Gastrocnemius medialis (tissue), 4 donors: ENCODE measurements around the gene ZNF506. TPM values are rescaled to one million over a fixed set of nuclear protein-coding genes. Genes with fewer than 3 reads are reported as not detected.
"Not testable (repeated sequence)": the region's sequence is repeated elsewhere in the genome, so short reads cannot be mapped to it uniquely, and the experiment has no call there.

Source experiments
- ATAC-seq, 2 donors: fragments of 150-250 bp; one replicate each; pipeline ENCODE4 v1.9.1; 2016
- DNase-seq, 2 donors: peaks; one replicate each; pipeline ENCODE4 v3.0.0-alpha.2; 2019
- H3K27ac ChIP-seq, 4 donors: fragments of 200-600 bp; sonication (generic); 1 replicate in 1 of 4; 2 replicates in 3 of 4; pipeline ENCODE4 v1.5.1; 2016 to 2018; ENCODE audit warnings: mild to moderate bottlenecking in 2 of 4, moderate library complexity in 1 of 4
- H3K27me3 ChIP-seq, 3 donors: fragments of 200-600 bp; sonication (generic) in 2 of 3; 1 replicate in 1 of 3; 2 replicates in 2 of 3; pipeline versions ENCODE4 v1.5.1 to v1.6.0; 2016 to 2019; ENCODE audit warnings: mild to moderate bottlenecking in 1 of 3, moderate library complexity in 1 of 3
- H3K36me3 ChIP-seq, 2 donors: fragments of 200-600 bp; sonication (generic) in 1 of 2; one replicate each; pipeline ENCODE4 v1.5.1; 2017 to 2018
- H3K4me1 ChIP-seq, 2 donors: fragments of 200-600 bp; sonication (generic) in 1 of 2; one replicate each; pipeline ENCODE4 v1.5.1; 2016 to 2017; ENCODE audit warnings: mild to moderate bottlenecking in 2 of 2
- H3K4me3 ChIP-seq, 4 donors: fragments of 200-600 bp; sonication (generic) in 3 of 4; 1 replicate in 1 of 4; 2 replicates in 3 of 4; pipeline ENCODE4 v1.5.1; 2016 to 2019; ENCODE audit warnings: mild to moderate bottlenecking in 2 of 4
- H3K9me3 ChIP-seq, 3 donors: fragments of 200-600 bp; sonication (generic) in 2 of 3; 1 replicate in 1 of 3; 2 replicates in 2 of 3; pipeline ENCODE4 v1.5.1; 2016 to 2019
- POLR2A ChIP-seq, 2 donors: fragments of 450-650 bp; IDR thresholded peaks; one replicate each; pipeline ENCODE4 v1.6.1; 2017; ENCODE audit warnings: antibody characterized with exemption in 2 of 2, mild to moderate bottlenecking in 2 of 2, moderate library complexity in 2 of 2
- in situ Hi-C, 4 donors: fragments of 200-750 bp; cut with MboI; loops; one replicate each; pipeline versions ENCODE4 v1.15.0 to v1.8.0; 2017; ENCODE audit warnings: low sequenced_read_pairs in 4 of 4
- intact Hi-C: fragments of 100-400 bp; cut with DNase I; formaldehyde crosslinking; loops from one replicate; pipeline ENCODE4 v1.15.1; 2023; ENCODE audit warnings: low total_unique reads
- total RNA-seq, 4 donors: library from RNA; depleted of rRNA; stranded (reverse); fragments of >200 nt; gene quantifications; one replicate each; pipeline versions ENCODE4 v1.1.0 to v1.2.3, GENCODE V29; 2016
- TF ChIP-seq, protein P1 (sequence below), 5 experiments: fragments of 450-650 bp in 3 of 5; fragments of 200-600 bp in 2 of 5; sonication (generic) in 2 of 5; IDR thresholded peaks in 4 of 5; conservative IDR thresholded peaks in 1 of 5; 1 replicate in 4 of 5; 2 replicates in 1 of 5; pipeline ENCODE4 v1.5.1; 2016 to 2019; ENCODE audit warnings: antibody characterized with exemption in 5 of 5, mild to moderate bottlenecking in 3 of 5, moderate library complexity in 3 of 5

Gene ZNF506
- total RNA-seq, 4 donors from 2014 or later: 6.3 to 18.7 (median 14.9) TPM

DNA sequence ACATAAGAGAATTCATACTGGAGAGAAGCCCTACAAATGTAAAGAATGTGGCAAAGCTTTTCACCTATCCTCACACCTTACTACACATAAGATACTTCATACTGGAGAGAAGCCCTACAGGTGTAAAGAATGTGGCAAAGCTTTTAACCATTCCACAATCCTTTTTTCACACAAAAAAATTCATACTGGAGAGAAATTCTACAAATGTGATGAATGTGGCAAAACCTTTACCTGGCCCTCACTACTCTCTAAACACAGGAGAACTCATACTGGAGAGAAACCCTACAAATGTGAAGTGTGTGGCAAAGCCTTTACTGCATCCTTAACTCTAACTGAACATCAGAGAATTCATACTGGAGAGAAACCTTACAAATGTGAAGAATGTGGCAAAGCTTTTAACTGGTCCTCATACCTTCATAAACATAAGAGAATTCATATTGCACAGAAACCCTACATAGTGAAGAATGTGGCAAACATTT lies 14.0 kb upstream of the ZNF506 start:
- Histone ChIP-seq H3K36me3 (no peaks in the 10 kb centered on the region), H3K27ac (no peak overlapping the region), H3K4me3 (no peak overlapping the region), H3K27me3 (no peaks in the 10 kb centered on the region), H3K9me3 (peaks cover 4 to 50% (median 5%) of the 10 kb centered on the region in 3 donors), H3K4me1 (no peaks in the 10 kb centered on the region)
- in situ Hi-C loops (no loop called here), intact Hi-C loops (no loop called here)
- TF ChIP-seq POLR2A (IDR thresholded peaks at IDR 0.05): no peak
- TF ChIP-seq, protein P1, sequence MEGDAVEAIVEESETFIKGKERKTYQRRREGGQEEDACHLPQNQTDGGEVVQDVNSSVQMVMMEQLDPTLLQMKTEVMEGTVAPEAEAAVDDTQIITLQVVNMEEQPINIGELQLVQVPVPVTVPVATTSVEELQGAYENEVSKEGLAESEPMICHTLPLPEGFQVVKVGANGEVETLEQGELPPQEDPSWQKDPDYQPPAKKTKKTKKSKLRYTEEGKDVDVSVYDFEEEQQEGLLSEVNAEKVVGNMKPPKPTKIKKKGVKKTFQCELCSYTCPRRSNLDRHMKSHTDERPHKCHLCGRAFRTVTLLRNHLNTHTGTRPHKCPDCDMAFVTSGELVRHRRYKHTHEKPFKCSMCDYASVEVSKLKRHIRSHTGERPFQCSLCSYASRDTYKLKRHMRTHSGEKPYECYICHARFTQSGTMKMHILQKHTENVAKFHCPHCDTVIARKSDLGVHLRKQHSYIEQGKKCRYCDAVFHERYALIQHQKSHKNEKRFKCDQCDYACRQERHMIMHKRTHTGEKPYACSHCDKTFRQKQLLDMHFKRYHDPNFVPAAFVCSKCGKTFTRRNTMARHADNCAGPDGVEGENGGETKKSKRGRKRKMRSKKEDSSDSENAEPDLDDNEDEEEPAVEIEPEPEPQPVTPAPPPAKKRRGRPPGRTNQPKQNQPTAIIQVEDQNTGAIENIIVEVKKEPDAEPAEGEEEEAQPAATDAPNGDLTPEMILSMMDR (IDR thresholded peaks at IDR 0.05 in 4 of 5, conservative IDR thresholded peaks at IDR 0.05 in 1 of 5): no peak
- ATAC-seq (no peak), DNase-seq (no peak)

DNA sequence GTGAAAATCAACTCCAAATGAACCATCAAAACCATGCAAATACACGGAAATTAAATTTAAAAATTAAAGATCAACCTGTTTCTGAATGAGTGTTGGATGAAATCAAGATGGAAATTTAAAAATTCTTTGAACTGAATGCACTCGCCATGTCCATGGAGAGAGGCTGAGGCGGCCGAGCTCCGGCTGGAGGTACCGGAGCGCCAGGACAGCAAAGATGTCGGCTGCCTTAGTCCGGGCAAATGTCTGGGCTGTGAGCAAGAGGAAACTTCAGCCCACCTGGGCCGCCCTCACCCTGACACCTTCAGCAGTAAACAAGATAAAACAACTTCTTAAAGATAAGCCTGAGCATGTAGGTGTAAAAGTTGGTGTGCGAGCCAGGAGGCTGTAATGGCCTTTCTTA lies 5.3 kb upstream of the ZNF506 start:
- intact Hi-C loops (no loop called here), in situ Hi-C loops (no loop called here)
- Histone ChIP-seq H3K9me3 (peaks cover 0 to 16% (median 0%) of the 10 kb centered on the region in 3 donors), H3K4me1 (peaks cover 3 to 4% of the 10 kb centered on the region in 2 donors), H3K27ac (no peak overlapping the region), H3K4me3 (no peak overlapping the region), H3K27me3 (no peaks in the 10 kb centered on the region), H3K36me3 (no peaks in the 10 kb centered on the region)
- ATAC-seq (no peak), DNase-seq (no peak)
- TF ChIP-seq POLR2A (IDR thresholded peaks at IDR 0.05): no peak
- TF ChIP-seq, protein P1 (IDR thresholded peaks at IDR 0.05 in 4 of 5, conservative IDR thresholded peaks at IDR 0.05 in 1 of 5): no peak

DNA sequence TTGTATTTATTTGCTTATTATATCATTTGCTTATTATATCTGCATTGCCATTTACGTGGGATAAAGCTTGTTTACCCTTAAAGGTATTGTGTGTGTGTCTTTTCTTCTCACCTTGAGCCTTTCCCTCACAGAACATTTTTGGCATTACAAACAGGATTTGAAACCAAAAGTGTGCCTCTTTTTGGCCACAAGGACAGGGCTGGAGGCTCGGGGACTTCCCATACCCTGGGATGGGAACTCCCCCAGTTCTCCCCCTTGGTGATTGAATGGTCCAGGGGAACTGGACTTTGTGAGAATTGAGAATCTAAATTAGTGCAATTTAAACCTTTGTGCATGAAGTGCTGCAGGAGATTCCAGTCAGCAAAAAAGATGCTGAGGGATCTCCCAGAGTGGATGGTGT lies 2.4 kb upstream of the ZNF506 start:
- DNase-seq: no peak
- Histone ChIP-seq H3K27ac (no peak overlapping the region), H3K4me3 (no peak overlapping the region), H3K9me3 (no peaks in the 10 kb centered on the region), H3K36me3 (no peaks in the 10 kb centered on the region), H3K27me3 (no peaks in the 10 kb centered on the region), H3K4me1 (peaks cover 3 to 10% of the 10 kb centered on the region in 2 donors)
- TF ChIP-seq, protein P1 (IDR thresholded peaks at IDR 0.05 in 4 of 5, conservative IDR thresholded peaks at IDR 0.05 in 1 of 5): no peak
- no peak for TF ChIP-seq POLR2A (IDR thresholded peaks at IDR 0.05)
- in situ Hi-C loops (no loop called here), intact Hi-C loops (loop anchor here (5.0 kb wide), 2 partner anchors 92 to 162 kb away; partner anchors contain the start of genes ATP13A1 and ZNF14)
- ATAC-seq: no peak

DNA sequence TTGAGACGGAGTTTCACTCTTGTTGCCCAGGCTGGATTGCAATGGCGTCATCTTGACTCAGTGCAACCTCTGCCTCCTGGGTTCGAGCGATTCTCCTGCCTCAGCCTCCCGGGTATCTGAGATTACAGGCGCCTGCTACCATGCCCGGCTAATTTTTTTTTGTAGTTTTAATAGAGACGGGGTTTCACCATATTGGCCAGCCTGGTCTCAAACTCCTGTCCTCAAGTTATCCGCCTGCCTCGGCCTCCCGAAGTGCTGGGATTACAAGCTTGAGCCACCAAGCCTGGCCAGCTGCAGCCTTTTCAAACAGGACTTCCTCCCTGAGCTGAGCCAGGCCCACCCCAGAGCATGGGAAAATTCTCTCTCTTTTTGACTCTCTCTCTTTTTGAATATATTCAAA lies 426 bp upstream of the ZNF506 start:
- intact Hi-C loops: loop anchor here (2.0 to 5.0 kb wide), 4 partner anchors 45 to 160 kb away; partner anchors contain the start of genes ATP13A1 and ZNF14
- H3K4me3 ChIP-seq: peak overlapping the region; percentile 66 to 87 (median 77)
- H3K27me3 ChIP-seq, in situ Hi-C loops, H3K9me3 ChIP-seq, H3K4me1 ChIP-seq, ATAC-seq, H3K36me3 ChIP-seq, DNase-seq: not testable (repeated sequence)
- H3K27ac ChIP-seq: peak overlapping the region; percentile 90 to 93 (median 92)

DNA sequence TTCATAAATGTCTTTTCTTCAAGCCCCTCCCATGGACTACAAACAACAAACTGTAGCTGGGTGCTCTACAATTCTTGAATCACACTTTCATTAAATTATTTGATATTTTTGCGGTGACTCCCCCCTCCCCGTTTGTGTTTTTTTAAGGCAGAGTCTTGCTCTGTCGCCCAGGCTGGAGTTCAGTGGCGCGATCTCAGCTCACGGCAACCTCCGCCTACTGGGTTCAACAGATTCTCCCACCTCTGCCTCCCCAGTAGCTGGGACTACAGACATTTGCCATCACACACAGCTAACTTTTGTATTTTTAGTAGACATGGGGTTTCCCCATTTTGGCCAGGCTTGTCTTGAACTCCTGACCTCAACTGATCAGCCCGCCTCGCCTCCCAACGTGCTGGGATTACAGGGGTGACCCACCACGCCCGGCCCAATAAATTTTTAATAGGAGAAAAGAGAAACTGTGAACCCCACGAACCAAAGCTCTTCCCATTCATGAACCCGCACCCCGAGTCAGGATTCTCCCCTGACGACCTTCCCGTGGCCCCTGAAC lies 703 bp downstream of the ZNF506 start:
- Histone ChIP-seq H3K9me3 (no peaks in the 10 kb centered on the region), H3K27ac (peak overlapping the region; percentile 90 to 93 (median 92)), H3K4me1 (peaks cover 3 to 10% of the 10 kb centered on the region in 2 donors), H3K36me3 (no peaks in the 10 kb centered on the region), H3K4me3 (peak overlapping the region; percentile 66 to 87 (median 77)), H3K27me3 (no peaks in the 10 kb centered on the region)
- ATAC-seq (no peak), DNase-seq (no peak)
- in situ Hi-C loops: no loop called here
- intact Hi-C loops: loop anchor here (2.0 to 5.0 kb wide), 4 partner anchors 44 to 159 kb away; partner anchors contain the start of genes ATP13A1 and ZNF14
- TF ChIP-seq POLR2A (IDR thresholded peaks at IDR 0.05): no peak
- TF ChIP-seq, protein P1 (IDR thresholded peaks at IDR 0.05 in 4 of 5, conservative IDR thresholded peaks at IDR 0.05 in 1 of 5): no peak
